GM18951 (cell line): ENCODE results near the gene PBX1.

ENCODE experiments used
- POLR2A ChIP-seq: IDR thresholded peaks from 4 replicates; pipeline ENCODE4 v1.6.1; 2011; ENCODE audit warnings: mild to moderate bottlenecking; ENCODE audit not compliant: insufficient read length, insufficient read depth; ENCODE audit errors: extremely low read depth
- in situ Hi-C: fragments of 300-500 bp; cut with MboI; formaldehyde crosslinking; loops from one replicate; pipeline ENCODE4 v1.12.0; 2022; ENCODE audit warnings: low sequenced_read_pairs, mixed read lengths, inconsistent platforms; ENCODE audit not compliant: unreplicated experiment

PBX1 gene

GRCh38 chr1:164895026-164895912, 336.3 kb downstream of the PBX1 start:
- no peak for TF ChIP-seq POLR2A
- in situ Hi-C loops: no loop called here

- TF ChIP-seq POLR2A: no peak
- in situ Hi-C loops: no loop called here
Measured at GRCh38 chr1:164901031-164901430, 342.0 kb downstream of the PBX1 start.
